BJ (cell line): ENCODE results near the gene VPS4A. TPM values are rescaled to one million over a fixed set of nuclear protein-coding genes. Genes with fewer than 3 reads are reported as not detected.

Experiments
- CTCF ChIA-PET: fragments of 350-600 bp; formaldehyde crosslinking; extraction: SDS; loops from one replicate; lab custom pipeline; 2021; ENCODE audit warnings: antibody characterized with exemption, inconsistent platforms; lab: Yijun Ruan, JAX
- POLR2A ChIA-PET: fragments of 300-600 bp; sonication (Branson Sonifier 250); formaldehyde crosslinking; extraction: SDS; loops from one replicate; lab custom pipeline; 2021; ENCODE audit warnings: antibody characterized with exemption; lab: Charles Lee
- DNase-seq: peaks from one replicate; pipeline ENCODE4 v3.0.0-alpha.2; 2011; ENCODE audit warnings: low read depth
- H3K27me3 ChIP-seq: 2 replicates; pipeline ENCODE4 v1.6.0; 2011; ENCODE audit warnings: low read length; ENCODE audit not compliant: control insufficient read depth, insufficient read depth
- H3K36me3 ChIP-seq: 2 replicates; pipeline ENCODE4 v1.5.1; 2011; ENCODE audit warnings: low read length; ENCODE audit not compliant: control insufficient read depth, insufficient read depth
- H3K4me3 ChIP-seq: 2 replicates; pipeline ENCODE4 v1.5.1; 2011; ENCODE audit warnings: low read depth, mild to moderate bottlenecking, control low read depth, low read length
- polyA plus RNA-seq: library from polyadenylated mRNA; depleted of rRNA; stranded (reverse); fragments of >200 nt; gene quantifications from 2 replicates; pipeline ENCODE4 v1.2.3, GENCODE V29; 2011
- TF ChIP-seq, protein P1 (sequence below): IDR thresholded peaks from 2 replicates; pipeline ENCODE4 v1.5.1; 2011; ENCODE audit warnings: low read depth, mild to moderate bottlenecking, control low read depth, inconsistent platforms, low read length, moderate library complexity; ENCODE audit not compliant: insufficient read depth

Gene VPS4A
- polyA plus RNA-seq, 1 experiment: 19.4 TPM

DNA sequence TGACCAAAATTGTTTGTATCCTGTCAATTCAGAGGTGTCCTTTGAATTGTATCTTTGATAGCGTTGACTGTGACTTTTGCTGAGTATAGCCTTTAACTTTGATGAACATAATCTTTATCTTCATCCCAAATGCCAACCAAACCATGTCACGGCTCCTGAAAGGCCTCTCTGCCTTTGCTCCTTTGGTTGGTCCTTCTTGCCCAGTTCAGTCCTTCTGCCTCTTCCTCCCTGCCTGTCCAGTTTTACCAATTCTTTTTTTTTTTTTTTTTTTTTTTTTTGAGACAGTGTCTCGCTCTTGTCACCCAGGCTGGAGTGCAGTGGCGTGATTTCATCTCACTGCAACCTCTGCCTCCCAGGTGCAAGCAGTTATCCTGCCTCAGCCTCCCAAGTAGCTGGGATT, 12.9 kb upstream of the VPS4A start:
- H3K4me3 ChIP-seq: no peak overlapping the region
- DNase-seq: no peak
- TF ChIP-seq, protein P1, sequence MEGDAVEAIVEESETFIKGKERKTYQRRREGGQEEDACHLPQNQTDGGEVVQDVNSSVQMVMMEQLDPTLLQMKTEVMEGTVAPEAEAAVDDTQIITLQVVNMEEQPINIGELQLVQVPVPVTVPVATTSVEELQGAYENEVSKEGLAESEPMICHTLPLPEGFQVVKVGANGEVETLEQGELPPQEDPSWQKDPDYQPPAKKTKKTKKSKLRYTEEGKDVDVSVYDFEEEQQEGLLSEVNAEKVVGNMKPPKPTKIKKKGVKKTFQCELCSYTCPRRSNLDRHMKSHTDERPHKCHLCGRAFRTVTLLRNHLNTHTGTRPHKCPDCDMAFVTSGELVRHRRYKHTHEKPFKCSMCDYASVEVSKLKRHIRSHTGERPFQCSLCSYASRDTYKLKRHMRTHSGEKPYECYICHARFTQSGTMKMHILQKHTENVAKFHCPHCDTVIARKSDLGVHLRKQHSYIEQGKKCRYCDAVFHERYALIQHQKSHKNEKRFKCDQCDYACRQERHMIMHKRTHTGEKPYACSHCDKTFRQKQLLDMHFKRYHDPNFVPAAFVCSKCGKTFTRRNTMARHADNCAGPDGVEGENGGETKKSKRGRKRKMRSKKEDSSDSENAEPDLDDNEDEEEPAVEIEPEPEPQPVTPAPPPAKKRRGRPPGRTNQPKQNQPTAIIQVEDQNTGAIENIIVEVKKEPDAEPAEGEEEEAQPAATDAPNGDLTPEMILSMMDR: no peak
- H3K36me3 ChIP-seq: peaks cover 7% of the 10 kb centered on the region
- no peaks in the 10 kb centered on the region for H3K27me3 ChIP-seq
- ChIA-PET POLR2A (no interaction called here), CTCF (no interaction called here)

DNA sequence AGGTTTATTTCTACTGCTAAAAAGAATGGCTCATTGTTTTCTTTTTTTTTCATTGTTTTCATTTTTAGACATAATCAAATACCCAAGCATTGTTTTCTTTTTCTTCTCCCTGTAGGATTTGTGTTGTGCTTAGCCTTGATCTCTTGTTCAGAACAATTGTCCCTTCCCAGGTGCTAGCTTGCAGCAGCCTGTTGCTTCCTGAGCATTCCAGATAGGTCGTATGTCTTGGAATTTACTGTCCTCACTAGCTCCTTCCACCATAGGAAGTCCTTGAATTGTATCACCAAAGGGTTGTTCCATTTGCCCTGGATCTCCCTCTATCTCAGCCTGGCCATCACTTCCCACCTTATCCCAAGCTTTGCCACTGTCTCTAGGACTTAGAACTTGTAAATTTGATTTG, 10.0 kb upstream of the VPS4A start:
- no peak overlapping the region for H3K4me3 ChIP-seq
- H3K36me3 ChIP-seq: peaks cover 7% of the 10 kb centered on the region
- ChIA-PET CTCF (interaction anchor here (0.7 to 1.4 kb wide), 4 partner anchors 14 to 147 kb away, joined by 3 read pairs; no protein-coding TSS in a partner anchor), POLR2A (no interaction called here)
- no peaks in the 10 kb centered on the region for H3K27me3 ChIP-seq
- TF ChIP-seq, protein P1: no peak
- DNase-seq: no peak

DNA sequence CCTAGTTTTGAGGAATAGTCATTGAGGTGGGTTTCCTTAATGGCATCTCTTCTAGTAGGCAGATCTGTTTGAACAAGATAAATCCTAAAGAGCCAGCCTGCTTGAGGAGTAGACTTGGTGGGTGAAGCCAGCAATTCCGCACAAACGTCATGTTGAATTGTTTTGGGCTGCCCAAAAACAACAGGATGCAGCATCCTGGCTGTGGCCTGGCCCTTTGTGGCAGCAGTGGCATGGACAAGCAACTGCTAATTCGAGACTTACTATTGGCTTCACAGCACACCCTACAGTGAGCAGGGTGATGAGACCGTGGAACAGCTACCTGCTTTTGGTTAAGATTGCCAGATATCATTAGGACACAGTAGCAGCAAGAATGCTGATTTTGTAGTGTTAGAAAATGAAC, 9.3 kb upstream of the VPS4A start:
- Histone ChIP-seq H3K36me3 (peaks cover 7% of the 10 kb centered on the region), H3K4me3 (no peak overlapping the region), H3K27me3 (no peaks in the 10 kb centered on the region)
- POLR2A ChIA-PET: no interaction called here
- DNase-seq: no peak
- TF ChIP-seq, protein P1: no peak
- CTCF ChIA-PET: interaction anchor here (0.7 to 1.4 kb wide), 2 partner anchors 136 to 148 kb away, joined by 3 read pairs; no protein-coding TSS in a partner anchor

DNA sequence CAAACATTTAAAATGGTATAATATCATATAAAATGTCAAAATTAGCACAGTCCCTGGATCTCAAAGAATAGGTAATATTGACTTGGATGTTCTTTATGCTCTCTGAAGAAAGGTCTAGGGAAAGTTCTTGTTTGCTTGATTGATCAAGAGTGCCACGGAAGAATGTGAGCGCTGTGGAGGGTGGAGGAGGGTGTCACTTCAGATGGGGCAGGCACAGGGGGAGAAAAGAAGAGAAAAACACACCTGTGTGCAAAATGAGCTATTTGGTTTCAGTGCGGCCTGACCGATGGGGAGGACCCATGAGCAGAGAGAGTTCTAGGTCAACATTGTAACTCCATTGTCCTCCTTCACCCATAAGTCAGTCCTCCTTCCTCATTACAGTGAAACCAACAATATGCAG, 8.8 kb upstream of the VPS4A start:
- ChIA-PET CTCF (interaction anchor here (0.9 to 1.4 kb wide), 2 partner anchors 16 to 149 kb away, joined by 3 read pairs; no protein-coding TSS in a partner anchor), POLR2A (no interaction called here)
- Histone ChIP-seq H3K27me3 (no peaks in the 10 kb centered on the region), H3K4me3 (no peak overlapping the region), H3K36me3 (peaks cover 7% of the 10 kb centered on the region)
- TF ChIP-seq, protein P1: no peak
- DNase-seq: no peak

DNA sequence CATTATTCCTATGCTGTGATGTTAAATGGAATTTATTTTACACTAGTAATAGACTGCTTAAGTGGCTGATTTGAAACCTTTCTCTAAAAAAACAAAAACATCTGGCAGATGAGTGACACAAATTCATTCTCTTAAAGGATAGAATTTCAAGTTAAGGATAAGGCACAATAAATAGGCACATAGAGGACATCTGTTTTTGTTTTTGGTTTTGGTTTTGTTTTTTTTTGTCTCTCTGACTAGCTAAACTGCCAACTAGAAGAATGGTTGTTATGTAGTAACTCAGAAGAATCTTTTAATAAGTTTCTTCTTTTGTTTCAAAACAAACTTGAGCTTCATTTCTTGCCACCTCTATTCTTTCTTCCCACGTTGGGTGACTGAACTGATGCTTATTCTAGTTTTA, 5.1 kb upstream of the VPS4A start:
- no peaks in the 10 kb centered on the region for H3K27me3 ChIP-seq
- H3K36me3 ChIP-seq: peaks cover 3% of the 10 kb centered on the region; the same call in 1 of the 2 replicates
- H3K4me3 ChIP-seq: no peak overlapping the region
- ChIA-PET POLR2A (interaction anchor here (0.6 kb wide), 1 partner anchor 352 kb away, joined by 3 read pairs; no protein-coding TSS in a partner anchor), CTCF (interaction anchor here (0.7 kb wide), 1 partner anchor 449 kb away, joined by 3 read pairs; the partner anchor contains the start of gene NOB1)
- peak; percentile 38 for DNase-seq
- TF ChIP-seq, protein P1: no peak
